HG03025 (cell line): ENCODE data around the gene SFXN2.
A peak's percentile ranks its signal among the peaks of the same experiment; 100 is the strongest.
"Not testable (repeated sequence)": the region's sequence is repeated elsewhere in the genome, so short reads cannot be mapped to it uniquely, and the experiment has no call there.

Experiments
- ATAC-seq: cut with Tn5 transposase; IDR thresholded peaks from one replicate; pipeline ENCODE4 v1.9.1; 2021; ENCODE audit warnings: mild to moderate bottlenecking, moderate library complexity; ENCODE audit not compliant: unreplicated experiment, low FRiP score

SFXN2 gene

DNA sequence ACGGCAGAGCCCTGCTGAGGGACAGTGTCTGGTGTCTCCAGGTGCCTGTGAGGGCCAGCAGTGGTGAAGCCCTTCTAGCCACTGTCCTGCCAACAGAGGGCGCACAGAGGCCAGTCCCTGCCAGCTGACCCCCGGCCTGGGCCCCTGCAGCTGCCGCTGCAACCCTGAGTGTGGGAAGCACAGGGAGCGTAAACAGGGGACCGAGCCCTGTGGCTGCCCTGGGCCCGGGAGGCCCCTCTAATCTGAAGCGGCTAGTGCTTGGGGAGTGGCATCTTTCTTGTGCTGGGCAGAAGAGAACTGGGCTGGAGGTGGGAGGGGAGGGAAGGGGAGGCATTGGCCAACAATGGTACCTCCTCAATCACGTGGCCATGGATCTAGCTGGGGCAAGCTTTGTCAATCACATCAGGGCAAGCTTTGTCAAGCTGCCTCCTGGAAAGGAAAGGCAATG lies 35.6 kb upstream of the SFXN2 start:
- ATAC-seq: no peak

DNA sequence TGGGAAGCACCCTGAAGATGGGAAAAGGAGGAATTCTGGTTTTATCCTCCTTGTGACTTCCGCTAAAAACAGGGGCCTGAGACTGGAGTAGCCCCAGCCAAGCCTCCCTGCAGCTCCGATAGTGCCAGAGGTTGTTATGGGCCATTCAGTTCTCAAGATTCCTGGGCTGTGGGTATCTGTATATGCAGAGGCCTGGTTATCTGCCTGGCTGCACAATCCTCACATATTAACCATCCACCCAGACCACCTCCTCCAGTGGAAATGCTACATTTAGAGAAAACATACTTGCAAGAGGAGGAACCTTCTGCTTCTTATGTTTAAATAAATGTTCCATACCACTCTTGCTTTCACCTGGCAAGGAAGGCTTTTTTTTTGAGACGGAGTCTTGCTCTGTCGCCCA lies 34.8 kb upstream of the SFXN2 start:
- no peak for ATAC-seq

DNA sequence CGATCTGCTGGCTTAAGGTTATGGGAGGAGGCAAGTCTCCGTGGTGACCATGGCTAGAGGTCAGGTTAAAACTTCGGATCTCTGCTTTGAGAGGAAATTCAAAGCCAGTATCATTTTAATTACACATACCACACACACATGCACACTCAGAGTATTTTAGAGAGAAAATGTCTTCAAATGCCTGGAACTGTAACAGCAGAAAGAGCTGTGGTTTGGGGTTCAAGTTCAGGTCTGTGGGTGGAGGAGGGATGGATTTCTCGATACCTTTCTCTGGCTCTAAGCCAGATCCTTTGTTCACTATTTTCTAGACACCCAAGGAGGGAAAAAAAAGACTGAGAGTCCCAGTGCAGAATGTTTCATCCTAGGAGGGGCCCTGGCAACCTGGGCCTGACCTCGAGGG lies 32.7 kb upstream of the SFXN2 start:
- no peak for ATAC-seq

DNA sequence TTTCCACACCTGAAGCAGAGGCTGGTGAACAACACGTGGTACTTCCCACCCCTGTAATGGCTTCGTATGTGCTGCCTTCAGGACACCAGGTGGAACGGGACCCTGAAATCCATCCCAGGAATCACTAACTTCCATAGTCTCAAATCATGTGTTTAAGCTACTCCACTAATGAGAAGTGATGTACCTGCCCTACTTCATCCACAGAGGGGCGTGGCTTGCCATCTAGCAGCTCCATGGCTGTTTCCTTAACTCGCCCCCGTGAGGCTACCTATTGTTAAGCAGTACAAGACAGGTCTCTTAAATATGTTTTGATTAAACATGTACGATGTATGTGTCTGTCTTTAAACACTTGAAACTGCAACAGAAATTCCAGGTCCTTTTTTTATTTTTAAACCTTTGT lies 32.0 kb upstream of the SFXN2 start:
- no peak for ATAC-seq

DNA sequence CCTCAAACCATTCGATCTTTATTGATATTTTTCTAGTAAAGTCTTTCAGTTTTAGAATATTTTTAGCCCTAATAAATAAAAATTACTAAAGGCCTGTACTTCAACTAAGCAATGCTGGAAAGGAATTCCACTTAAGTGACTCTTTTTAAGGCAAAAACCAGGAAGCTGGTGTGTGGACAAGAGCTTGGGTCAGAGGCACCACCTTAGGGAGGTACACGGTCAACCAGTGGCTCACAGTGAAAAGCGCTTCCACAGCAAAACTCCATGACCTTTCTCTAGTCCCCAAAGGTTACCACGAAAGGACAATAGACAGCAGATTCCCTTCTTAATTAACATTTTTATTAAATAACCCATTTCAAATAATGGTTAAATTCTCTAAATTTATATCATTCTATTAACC lies 31.5 kb upstream of the SFXN2 start:
- no peak for ATAC-seq

DNA sequence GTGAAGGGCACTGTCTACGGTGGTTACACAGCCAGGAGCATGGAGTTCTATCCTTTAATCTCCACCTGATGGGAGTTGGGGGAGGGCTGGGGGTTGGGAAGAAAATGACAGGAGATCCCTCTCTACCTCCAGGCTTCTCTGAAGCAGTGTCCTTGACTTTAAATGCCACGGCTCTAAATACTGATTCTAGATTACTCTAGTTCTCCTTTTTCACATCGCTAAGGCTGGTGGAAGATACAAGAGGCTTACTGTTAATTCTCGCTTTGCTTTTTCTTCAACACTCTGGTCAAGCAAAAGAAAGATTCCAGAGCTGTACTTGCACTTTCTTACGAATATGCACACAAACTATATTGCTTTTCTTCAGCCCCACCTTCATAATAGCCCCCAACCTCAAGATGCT lies 30.7 kb upstream of the SFXN2 start:
- ATAC-seq: no peak

DNA sequence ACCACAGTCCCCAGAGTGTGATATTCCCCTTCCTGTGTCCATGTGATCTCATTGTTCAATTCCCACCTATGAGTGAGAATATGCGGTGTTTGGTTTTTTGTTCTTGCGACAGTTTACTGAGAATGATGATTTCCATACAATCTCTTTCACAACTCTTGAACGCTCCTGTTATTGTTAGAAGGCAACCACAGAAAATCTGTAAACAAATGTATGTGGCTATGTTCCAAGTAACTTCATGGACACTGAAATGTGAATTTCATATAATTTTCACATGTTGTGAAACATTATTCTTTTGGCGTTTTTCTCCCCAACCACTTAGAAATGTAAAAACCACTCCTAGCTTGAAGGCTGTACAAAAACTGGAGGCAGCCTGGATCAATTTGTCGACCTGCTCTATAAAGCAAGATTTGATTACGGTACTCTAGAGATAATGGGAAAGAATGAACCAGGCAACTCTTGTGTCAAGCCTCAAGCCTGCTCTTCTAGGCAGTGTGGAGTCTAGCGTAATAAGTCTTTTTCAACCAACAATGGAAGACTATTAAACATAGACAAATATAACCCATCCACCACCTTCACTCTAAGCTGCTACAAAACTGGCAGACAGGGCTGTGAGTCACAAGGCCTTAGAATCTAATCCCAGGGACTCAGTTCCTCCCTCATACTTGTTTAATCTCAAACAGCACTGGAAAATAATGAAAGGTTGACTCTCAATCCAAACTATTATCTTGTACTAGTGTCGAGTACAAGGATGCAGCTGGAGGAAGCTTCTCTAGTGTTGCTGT lies 23.0 kb upstream of the SFXN2 start:
- ATAC-seq: no peak

DNA sequence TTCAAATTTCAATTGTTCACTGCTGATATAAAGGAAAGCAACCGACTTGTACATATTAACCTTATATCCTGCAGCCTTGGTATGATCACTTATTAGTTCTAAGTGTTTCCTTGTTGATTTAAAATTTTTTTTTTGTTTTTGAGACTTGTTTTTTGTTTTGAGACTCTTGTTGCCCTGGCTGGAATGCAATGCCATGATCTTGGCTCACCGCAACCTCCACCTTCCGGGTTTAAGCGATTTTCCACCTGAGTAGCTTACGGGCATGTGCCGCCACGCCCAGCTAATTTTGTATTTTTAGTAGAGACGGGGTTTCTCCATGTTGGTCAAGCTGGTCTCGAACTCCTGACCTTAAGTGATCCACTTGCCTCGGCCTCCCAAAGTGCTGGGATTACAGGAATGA lies 19.0 kb upstream of the SFXN2 start:
- not testable (repeated sequence) for ATAC-seq

DNA sequence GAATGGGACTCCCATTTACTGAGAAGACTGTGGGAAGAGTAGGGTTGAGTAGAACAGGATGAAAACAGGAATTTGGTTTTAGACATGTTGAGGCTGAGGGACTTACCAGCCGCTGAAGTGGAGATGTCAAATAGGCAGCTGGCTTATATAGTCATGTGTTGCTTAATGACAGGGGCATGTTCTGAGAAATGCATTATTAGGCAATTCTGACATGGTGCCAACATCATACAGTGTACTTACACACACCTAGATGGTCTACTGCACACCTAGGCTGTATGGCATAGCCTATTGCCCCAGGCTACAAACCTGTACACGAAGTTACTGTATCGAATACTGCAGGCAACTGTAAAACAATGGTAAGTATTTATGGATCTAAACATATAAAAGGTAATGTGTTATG lies 17.7 kb upstream of the SFXN2 start:
- no peak for ATAC-seq

DNA sequence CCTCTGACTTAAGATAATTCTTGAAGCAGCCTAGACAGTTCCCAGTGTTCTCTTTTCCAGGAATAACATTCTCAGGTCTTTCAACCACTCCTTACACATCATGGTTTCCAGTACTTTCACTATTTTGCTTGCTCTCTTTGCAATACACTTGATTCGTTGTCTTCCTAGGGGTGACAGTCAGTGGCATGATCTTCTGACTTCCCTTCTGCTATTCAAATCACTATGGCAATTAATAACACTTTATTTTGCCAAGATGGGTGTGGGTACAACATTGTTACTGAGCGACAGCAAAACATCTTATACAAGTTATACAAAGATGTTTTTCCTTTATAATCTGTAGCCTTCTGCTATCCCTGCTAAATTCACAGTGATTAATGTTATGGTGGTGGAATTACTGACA lies 15.5 kb upstream of the SFXN2 start:
- ATAC-seq: no peak

DNA sequence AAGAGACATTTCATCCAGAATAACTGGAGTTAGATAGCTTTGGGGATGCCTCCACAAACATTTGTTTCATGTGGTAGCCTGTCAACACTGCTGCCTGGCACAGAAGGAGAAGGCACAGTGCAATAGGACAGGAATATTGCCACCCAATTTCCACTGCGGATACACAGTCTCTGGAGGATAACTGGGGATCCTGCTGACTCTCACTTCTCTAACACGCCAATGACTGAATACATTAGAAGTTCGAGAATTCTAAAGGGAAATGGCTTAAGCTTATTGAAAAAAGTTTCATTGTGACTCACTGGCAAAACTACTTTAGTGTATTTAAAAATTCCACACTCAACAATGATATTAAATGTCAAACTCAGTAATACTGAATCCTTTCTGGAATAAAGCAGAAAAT lies 13.2 kb upstream of the SFXN2 start:
- ATAC-seq: no peak

DNA sequence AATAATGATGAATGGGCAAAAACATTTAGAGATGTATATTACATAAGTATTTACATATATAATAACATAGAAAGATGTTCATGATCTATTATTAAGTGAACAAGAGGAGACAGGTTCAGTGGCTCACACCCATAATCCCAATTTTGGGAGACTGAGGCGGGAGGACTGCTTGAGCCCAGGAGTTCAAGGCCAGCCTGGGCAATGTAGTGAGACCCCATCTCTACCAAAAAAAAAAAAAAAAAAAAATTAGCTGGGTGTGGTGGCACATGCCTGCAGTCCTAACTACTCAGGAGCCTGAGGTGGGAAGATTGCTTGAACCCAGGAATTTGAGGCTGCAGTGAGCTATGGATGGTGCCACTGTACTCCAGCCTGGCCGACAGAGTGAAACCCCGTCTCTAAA lies 12.6 kb upstream of the SFXN2 start:
- ATAC-seq: no peak

DNA sequence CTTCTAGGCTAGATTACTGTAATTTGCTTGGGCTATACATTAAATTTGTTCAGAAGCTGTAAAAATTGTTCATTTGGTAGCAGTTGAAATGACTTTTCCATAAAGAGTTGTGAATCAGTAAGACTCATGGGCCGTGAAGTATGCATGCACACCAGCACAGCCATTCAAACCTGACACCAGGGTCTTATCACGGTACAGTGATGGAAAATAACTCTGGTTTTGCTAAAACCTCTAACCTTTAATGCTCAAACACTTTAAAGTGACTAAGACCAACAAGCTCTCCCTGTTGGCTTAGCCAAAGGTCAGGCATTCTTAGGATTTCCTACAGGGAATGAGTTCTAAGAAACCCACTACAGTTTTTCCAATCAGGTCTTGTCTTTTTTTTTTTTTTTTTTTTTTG lies 11.7 kb upstream of the SFXN2 start:
- ATAC-seq: no peak

DNA sequence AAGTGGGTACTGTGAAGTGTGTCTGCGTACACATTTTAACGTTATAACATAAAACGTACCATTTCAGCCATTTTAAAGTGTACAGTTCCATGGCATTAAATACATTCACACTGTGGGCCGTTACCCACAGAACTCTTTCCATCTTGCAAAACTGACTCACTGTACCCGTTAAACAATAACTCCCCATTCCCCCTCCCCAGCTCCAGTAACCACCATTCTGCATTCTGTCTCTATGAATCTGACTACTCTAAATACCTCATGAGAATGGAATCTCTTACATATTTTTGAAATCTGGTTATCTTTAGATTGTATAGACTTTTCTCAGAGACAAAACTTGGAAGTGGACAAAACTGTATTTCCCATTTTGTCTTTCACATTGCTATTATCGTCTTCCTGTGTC lies 9.5 kb upstream of the SFXN2 start:
- ATAC-seq: no peak

DNA sequence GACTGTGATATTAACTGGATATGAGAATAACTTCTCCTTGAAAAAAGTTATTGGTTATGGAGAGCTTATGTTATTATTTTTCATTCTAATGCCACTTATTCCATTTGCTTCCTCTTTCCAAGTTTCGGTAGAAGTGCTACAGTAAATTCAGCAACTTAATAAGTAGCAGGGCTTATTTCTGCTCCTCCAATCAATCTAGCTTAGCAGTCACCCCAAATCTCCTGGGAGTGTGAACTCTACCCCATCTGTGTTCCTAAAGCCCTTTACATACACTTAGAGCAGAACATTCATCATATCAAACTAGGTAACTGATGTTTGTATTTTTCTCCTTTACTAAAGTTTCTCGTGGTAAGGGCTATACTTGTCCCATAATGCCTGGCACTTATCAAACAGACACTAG lies 8.9 kb upstream of the SFXN2 start:
- no peak for ATAC-seq

DNA sequence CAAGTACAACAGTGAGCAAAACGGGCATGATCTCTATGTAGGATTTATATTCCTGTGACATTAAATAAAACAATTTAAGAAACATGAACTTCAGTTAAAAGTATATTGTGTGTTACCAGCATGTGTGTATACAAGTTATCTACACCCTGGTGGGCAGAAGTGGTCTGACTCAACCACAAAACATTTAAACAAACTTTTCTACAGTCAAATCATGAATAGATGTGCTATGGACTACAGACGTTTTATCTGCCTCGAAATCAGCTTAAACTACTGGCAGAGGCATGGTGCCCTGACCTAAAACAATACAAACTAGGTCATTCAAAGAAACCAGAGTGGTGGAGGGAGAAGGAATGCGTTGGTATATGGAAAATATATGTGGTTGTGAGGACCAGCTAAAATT lies 3.8 kb upstream of the SFXN2 start:
- no peak for ATAC-seq

DNA sequence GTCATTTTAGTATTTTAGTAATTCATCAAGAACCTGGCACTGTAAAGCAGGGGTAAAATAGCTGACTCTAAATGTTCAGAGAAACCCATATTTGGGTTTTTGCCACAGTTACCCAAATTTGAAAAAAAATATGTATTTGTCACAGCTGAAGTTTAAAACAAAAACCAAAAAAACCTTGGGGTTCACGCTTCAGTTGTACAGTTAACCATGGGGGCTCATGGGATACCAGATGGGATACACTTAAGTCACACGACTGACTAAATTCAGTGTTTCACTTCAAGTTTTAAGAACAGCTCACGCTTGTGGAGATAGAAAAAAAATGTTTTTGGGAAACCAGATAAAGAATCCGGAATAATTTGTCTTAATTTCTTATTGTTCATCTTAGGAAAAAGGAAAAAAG lies 2.3 kb upstream of the SFXN2 start:
- no peak for ATAC-seq

DNA sequence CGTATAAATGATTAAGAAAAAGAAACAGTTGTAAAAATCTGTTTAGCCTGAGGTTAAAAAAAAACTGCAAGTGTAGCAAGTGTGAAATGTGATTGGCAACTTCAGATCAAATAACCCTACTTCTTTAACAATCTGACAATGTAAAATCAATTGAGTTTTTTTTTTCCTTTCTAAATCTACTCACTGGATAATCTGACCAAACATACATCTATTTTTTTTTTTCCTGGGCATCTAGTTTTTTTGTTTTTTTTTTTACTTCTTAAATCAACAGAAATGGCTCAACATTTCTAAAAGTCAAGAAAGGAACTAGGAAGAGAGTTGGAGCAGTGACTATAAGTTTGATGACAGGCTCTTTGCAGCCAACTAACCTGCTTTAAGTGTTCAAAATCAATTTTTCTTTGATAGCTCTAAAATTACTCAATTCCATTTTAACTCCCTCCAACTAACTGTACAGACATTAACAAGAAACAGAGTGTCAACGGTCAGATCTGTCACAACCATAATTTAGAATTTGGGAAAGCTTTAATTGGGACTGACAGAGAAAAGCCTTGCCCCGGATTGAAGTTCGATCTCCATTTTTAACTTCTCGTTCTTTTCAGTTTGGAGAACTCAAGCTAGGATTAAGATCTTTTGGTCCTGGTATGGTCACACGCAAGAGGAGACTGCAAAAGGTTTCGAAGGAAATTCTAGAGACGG lies 1.4 kb upstream of the SFXN2 start:
- no peak for ATAC-seq

DNA sequence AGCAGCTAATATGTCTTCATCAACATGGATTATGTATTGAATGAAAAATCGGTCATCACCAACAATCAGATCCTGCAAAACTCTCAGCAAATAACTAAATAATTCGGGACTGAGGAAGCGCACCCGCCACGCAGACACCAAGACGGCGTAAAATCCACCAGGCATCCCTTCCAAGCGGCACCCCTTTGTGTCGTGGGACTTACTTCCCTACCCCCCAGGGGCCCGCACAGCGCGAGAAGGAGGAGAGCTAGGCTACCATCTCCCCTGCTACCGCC lies 960 bp upstream of the SFXN2 start:
- ATAC-seq: peak; percentile 32

DNA sequence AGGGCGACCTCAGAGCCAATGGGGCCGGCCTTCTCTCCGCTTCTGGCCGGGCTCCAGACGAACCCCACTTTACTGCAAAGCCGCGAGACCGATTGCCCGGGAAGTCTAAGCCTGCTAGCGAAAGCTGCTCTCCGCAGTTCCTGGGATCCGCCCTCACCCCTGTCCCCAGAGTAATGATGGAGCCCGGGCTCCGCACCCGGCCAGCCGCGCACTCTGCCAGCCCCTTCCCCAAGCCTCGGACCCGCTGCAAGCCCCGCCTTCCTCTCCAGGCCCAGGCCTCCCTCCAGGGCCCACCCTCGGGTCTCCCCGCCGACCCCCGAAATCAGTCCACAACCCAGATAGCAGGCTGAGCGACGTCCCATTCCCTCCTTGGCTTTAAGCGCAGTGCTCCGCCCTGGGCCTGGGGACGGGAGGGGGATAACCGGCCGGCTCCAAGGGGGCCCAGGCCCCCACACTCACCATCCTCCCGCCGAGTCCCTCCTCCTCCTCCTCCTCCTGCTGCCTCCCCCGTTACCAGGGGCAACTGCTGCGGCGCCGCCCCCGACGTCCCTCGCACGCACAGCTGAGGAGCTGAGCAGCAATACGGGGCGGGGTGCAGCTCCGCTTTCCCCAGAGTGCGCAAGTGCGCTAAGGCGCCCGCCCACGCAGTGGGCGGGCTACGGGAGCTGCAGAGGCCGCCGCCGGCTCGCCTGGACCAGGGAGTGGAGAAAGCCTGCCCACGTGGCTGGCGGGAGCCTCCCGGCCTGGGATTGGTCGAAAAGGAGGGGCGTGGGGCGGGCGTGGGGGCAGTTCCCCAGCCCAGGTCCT lies 419 bp upstream of the SFXN2 start, which contains the start of gene ARL3:
Gene ARL3, minus strand, starts transcription at position 584 of the 807 bp plus-strand sequence. Its CDS starts 122 bp downstream, at position 462.
- peak; percentile 72 for ATAC-seq

DNA sequence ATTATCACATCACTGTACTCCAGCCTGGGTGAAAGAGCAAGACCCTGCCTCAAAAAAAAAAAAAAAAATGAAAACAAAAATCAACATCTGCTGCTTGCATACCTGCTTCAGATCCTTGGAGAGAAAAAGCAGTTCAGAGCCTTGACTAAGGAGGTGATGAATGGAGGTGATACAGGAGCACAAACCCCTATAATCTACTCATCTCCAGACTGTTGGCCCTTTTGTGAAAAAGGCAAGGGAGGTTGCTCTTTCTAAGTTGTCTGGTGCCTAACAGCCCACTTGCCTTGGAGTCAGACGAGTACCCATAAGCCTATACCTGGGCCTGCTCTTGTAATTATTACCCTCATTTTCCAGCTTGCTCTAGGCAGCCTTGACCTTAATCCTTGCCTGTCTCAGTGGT lies 1.4 kb downstream of the SFXN2 start:
- ATAC-seq: no peak
